CD4-positive, alpha-beta T cell treated with Interleukin-17A for 1 hour (primary cell): ENCODE results near the gene GABARAPL1.
A peak's percentile ranks its signal among the peaks of the same experiment; 100 is the strongest.

Source experiments
- DNase-seq: peaks from one replicate; pipeline ENCODE4 v3.0.0-alpha.2; 2020

Gene GABARAPL1

GRCh38 chr12:10235761-10236631 is 23.3 kb downstream of the GABARAPL1 start:
- DNase-seq: peak; percentile 62

GRCh38 chr12:10236720-10237119 is 24.0 kb downstream of the GABARAPL1 start:
- no peak for DNase-seq

GRCh38 chr12:10238526-10238925 is 25.8 kb downstream of the GABARAPL1 start:
- DNase-seq: no peak

GRCh38 chr12:10241290-10241689 is 28.6 kb downstream of the GABARAPL1 start:
- DNase-seq: no peak

GRCh38 chr12:10241727-10242126 is 29.1 kb downstream of the GABARAPL1 start:
- no peak for DNase-seq

GRCh38 chr12:10242539-10242938 is 29.9 kb downstream of the GABARAPL1 start:
- DNase-seq: no peak

- peak; percentile 49 for DNase-seq
Measured at GRCh38 chr12:10243818-10244520, 31.3 kb downstream of the GABARAPL1 start.

- no peak for DNase-seq
Measured at GRCh38 chr12:10247436-10248058, 34.9 kb downstream of the GABARAPL1 start.

- peak; percentile 51 for DNase-seq
Measured at GRCh38 chr12:10249690-10250455, 37.2 kb downstream of the GABARAPL1 start.

- no peak for DNase-seq
Measured at GRCh38 chr12:10251669-10252068, 39.0 kb downstream of the GABARAPL1 start.

GRCh38 chr12:10252201-10252600 is 39.5 kb downstream of the GABARAPL1 start:
- no peak for DNase-seq

- DNase-seq: no peak
Measured at GRCh38 chr12:10256064-10256463, 43.4 kb downstream of the GABARAPL1 start.

- DNase-seq: no peak
Measured at GRCh38 chr12:10260927-10261326, 48.2 kb downstream of the GABARAPL1 start.

GRCh38 chr12:10268037-10268436 is 55.4 kb downstream of the GABARAPL1 start:
- DNase-seq: no peak

- DNase-seq: no peak
Measured at GRCh38 chr12:10272467-10272866, 59.8 kb downstream of the GABARAPL1 start.
